Measurements from ENCODE around the gene AQP7. TPM values are rescaled to one million over a fixed set of nuclear protein-coding genes. Genes with fewer than 3 reads are reported as not detected.

Gene AQP7
- total RNA-seq, 1 donor from 2014 or later: not detected

GRCh38 chr9:33439731-33440130, 37.4 kb upstream of the AQP7 start:
- TF ChIP-seq, protein P1, sequence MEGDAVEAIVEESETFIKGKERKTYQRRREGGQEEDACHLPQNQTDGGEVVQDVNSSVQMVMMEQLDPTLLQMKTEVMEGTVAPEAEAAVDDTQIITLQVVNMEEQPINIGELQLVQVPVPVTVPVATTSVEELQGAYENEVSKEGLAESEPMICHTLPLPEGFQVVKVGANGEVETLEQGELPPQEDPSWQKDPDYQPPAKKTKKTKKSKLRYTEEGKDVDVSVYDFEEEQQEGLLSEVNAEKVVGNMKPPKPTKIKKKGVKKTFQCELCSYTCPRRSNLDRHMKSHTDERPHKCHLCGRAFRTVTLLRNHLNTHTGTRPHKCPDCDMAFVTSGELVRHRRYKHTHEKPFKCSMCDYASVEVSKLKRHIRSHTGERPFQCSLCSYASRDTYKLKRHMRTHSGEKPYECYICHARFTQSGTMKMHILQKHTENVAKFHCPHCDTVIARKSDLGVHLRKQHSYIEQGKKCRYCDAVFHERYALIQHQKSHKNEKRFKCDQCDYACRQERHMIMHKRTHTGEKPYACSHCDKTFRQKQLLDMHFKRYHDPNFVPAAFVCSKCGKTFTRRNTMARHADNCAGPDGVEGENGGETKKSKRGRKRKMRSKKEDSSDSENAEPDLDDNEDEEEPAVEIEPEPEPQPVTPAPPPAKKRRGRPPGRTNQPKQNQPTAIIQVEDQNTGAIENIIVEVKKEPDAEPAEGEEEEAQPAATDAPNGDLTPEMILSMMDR (conservative IDR thresholded peaks at IDR 0.05; ENCODE audit: low read depth, low read length): no peak
- no peak for DNase-seq (ENCODE audit: low read depth)
- no peak overlapping the region for H3K4me3 ChIP-seq (ENCODE audit: low read depth, low read length)

GRCh38 chr9:33438926-33439680, 36.7 kb upstream of the AQP7 start:
- no peak for DNase-seq (ENCODE audit: low read depth)
- H3K4me3 ChIP-seq (ENCODE audit: low read depth, low read length): no peak overlapping the region
- TF ChIP-seq, protein P1 (conservative IDR thresholded peaks at IDR 0.05; ENCODE audit: low read depth, low read length): no peak

- TF ChIP-seq, protein P1 (conservative IDR thresholded peaks at IDR 0.05; ENCODE audit: low read depth, low read length): no peak
- DNase-seq (ENCODE audit: low read depth): no peak
- no peak overlapping the region for H3K4me3 ChIP-seq (ENCODE audit: low read depth, low read length)
Measured at GRCh38 chr9:33437898-33438297, 35.5 kb upstream of the AQP7 start.

DNA sequence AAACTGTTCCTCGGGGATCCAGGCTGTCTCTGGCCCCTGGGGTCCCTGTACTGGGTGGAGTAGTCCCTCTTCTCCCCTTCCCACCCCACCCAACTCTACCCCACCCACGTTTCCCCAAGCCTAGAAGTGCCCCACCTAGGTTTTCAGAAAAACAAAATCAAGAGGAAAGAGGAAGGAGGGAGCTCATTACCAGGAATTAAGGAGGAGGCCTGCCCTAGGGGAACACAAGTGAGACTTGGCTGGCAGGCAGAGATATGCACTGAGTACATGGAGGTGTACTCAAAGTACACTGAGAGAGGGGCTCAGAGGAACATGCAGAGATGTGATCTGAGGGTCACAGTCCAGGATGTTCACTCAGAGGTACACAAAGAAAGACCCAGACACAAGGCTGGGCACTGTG, 34.8 kb upstream of the AQP7 start:
- no peak overlapping the region for H3K4me3 ChIP-seq (ENCODE audit: low read depth, low read length)
- no peak for DNase-seq (ENCODE audit: low read depth)
- TF ChIP-seq, protein P1 (conservative IDR thresholded peaks at IDR 0.05; ENCODE audit: low read depth, low read length): no peak

- DNase-seq (ENCODE audit: low read depth): no peak
Measured at GRCh38 chr9:33436445-33436844, 34.1 kb upstream of the AQP7 start.

DNA sequence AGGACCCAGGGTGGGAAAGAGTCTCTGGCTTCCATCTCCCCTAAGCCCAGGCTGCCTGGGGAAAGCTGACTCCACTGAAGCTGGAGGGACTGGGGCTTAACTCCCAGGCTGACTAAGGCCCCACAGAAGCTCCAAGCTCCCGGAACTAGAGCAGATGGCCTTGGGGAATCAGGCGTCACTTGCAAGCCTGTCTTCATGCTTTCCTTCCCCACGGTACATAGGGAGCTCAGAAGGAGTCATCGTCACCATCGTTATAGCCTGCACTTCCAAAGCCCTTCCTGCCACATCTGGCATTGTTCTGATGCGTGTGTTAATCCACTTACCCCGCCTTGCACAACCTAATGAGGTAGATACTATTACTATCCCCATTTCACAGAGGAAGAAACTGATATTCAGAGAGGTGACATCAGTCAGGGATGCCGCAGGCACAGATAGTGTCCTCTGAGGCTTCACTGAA, 33.5 kb upstream of the AQP7 start:
- no peak overlapping the region for H3K4me3 ChIP-seq (ENCODE audit: low read depth, low read length)
- TF ChIP-seq, protein P1 (conservative IDR thresholded peaks at IDR 0.05; ENCODE audit: low read depth, low read length): no peak
- no peak for DNase-seq (ENCODE audit: low read depth)

More at GRCh38 chr9:33436445-33436844, 34.1 kb upstream of the AQP7 start:
- TF ChIP-seq, protein P1 (conservative IDR thresholded peaks at IDR 0.05; ENCODE audit: low read depth, low read length): no peak
- H3K4me3 ChIP-seq (ENCODE audit: low read depth, low read length): no peak overlapping the region
